T47D (cell line): ENCODE results near the gene LRBA.
A peak's percentile ranks its signal among the peaks of the same experiment; 100 is the strongest.
"Not testable (repeated sequence)": the region's sequence is repeated elsewhere in the genome, so short reads cannot be mapped to it uniquely, and the experiment has no call there.

Experiments
- DNase-seq, 2 experiments: peaks; one replicate each; pipeline versions ENCODE4 v3.0.0 to v3.0.0-alpha.2; 2011 to 2012; ENCODE audit warnings: low read depth in 1 of 2, low spot score in 1 of 2
- JUND ChIP-seq: IDR thresholded peaks from 2 replicates; pipeline ENCODE4 v1.6.1; 2012; ENCODE audit warnings: low read depth
- in situ Hi-C: cut with HindIII; loops from 2 replicates; pipeline ENCODE4 v1.10.0; 2016; ENCODE audit warnings: low sequenced_read_pairs, low pct_unique_long_range_greater_than_20kb

The LRBA gene

DNA sequence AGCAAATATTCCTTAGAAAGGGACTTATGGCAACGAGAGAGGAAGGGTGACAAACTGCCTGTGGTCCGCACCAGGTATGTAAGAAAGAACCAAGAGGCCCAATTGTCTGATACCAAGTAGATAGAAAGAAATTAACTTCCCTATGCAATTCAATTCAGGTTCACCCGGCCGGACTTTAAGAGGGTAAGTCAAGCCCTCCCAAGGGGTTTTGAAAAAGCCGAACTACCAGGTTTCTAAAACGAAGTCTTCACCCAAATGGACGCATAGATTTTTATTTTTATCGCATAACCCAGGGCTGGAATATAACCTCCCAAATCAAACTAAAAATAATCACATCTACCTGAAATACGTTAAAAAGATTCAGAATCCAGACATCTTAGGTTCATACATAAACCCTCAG, 434.8 kb downstream of the LRBA start:
- no peak for DNase-seq
- in situ Hi-C loops: no loop called here
- no peak for TF ChIP-seq JUND

GRCh38 chr4:150579551-150580234, 435.4 kb downstream of the LRBA start:
- TF ChIP-seq JUND: no peak
- in situ Hi-C loops: no loop called here
- DNase-seq: no peak

DNA sequence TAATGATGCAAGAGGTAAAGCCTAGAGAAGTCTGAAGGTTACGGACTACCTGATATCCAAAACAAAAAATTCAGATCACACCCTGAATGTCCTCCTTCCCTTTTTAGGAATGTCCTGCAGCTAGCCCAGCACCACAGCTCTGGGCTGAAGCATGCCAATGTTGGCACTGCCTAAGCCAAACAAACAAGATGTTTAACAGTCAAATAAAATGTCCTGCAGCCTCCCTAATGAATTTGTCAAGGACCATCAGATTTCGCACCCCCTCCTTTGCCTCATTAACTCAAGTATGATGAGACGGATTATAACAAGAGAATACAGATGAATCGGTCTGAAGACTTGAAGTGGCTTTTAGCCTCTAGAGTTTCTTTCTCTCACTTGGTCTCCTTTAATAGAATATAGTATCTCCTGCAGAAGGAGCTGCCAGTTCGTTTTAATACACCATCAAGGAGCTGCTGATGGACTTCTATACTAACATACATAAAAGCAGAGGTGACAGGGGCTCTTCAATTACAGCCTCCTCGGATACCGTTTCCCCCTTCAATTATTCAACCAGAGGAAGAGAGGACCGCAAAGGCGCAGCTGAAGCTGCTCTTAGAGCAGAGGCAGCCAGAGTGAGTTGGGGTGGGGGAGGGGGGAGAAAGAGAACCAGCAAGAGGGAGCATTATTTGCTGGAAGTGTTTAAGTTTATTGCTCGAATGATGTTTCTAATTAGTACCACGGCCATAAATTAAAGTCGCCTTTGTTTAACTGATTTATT, 436.2 kb downstream of the LRBA start:
- in situ Hi-C loops: no loop called here
- TF ChIP-seq JUND: no peak
- DNase-seq: peak; percentile 31 to 57

GRCh38 chr4:150577796-150578195, 437.3 kb downstream of the LRBA start:
- TF ChIP-seq JUND: no peak
- in situ Hi-C loops: no loop called here
- DNase-seq: no peak

DNA sequence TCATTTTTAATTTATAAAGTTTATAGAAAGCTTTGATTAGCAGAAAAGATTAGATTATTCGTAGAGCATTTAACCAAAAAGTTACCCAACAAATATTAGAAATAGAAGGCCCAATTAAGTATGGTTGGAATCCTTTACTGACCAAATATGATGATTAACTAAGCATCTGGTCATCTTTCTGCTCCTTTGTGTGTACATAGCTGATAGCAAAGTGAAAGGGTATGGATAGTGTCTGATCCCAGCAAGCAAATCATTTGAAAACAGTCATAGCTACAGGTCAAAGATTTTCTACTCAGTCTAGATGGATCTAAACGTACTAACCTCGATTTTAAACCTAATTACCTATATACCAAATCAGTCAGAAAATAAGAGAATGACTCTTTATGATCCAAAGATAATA, 440.4 kb downstream of the LRBA start:
- DNase-seq: no peak
- in situ Hi-C loops: no loop called here
- TF ChIP-seq JUND: no peak

DNA sequence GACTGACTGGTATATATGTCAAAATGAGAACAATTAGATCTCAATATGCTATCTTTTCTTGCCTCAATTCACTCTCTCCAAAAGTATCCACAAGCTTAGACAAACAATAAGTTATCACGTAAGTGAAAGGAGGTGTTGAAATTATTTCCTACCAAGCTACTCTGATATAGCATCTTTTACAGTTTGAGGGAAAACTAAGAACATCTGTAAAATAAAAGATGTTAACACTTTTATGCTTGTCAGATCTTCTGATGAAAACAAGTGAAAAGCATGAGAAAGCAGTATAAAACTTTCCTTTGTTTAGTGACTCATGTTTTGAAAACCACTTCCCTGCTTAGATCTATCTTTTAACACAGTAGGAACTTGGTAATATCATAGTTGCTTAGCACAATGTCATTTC, 441.6 kb downstream of the LRBA start:
- in situ Hi-C loops: no loop called here
- TF ChIP-seq JUND: no peak
- no peak for DNase-seq

DNA sequence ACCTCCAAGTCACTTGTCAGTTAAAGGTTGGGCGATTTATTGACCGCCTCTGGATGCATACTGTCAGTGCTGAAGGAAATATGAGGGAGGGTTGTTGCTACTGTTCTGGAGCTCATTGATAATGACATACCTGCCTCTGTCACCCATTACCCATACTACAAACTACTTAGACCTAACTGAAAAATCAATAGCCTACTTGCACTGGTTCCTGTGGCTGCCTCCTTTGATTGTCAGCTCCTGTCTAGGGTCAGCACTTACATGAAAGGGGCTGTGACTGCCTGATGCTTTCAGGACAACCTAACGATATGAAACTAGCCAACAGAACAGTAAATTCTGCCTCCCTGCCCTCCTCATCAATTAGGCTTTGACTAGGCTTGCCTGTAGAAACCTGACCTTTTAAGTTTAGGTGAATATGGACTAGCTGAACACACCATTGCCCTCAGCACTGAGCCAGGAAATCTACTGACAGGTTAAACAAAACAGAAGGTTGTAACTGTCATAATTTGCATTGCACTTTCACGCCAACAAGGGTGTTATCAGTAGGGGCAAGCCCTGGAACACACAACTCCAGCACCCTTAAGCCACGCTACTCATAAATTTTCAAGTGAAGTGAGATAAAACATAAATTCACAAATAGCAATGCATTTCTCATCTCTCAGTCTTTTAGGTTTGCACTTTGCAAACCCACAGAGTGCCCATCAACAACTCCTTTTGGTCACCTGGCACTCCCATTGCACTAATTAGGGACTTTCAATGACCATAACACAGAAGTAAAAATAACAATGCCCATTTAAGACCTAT, 442.2 kb downstream of the LRBA start:
- in situ Hi-C loops: no loop called here
- no peak for DNase-seq

DNA sequence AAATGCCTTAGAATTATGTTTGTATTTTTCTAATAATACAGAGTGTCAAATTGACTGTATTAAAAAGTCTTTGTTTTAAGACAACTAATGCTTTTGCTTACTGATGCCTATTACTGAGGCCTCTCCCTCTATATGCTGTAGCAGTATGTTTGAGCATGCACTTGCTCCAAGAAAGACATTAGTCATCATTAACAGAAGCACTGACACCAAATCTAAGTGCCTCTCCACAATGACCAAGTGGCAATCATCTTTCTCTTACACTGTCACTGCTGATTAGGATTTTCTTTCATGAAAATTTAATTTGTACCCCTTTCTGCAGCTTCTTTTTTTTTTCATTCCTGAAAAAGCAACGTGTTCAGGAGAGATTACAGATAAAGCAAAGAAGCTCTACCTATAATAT, 444.2 kb downstream of the LRBA start:
- no peak for DNase-seq
- in situ Hi-C loops: no loop called here
- TF ChIP-seq JUND: no peak

More for the DNA sequence above, 442.2 kb downstream of the LRBA start:
- no peak for TF ChIP-seq JUND

GRCh38 chr4:150569998-150570535, 445.0 kb downstream of the LRBA start:
- no peak for TF ChIP-seq JUND
- in situ Hi-C loops: no loop called here

DNA sequence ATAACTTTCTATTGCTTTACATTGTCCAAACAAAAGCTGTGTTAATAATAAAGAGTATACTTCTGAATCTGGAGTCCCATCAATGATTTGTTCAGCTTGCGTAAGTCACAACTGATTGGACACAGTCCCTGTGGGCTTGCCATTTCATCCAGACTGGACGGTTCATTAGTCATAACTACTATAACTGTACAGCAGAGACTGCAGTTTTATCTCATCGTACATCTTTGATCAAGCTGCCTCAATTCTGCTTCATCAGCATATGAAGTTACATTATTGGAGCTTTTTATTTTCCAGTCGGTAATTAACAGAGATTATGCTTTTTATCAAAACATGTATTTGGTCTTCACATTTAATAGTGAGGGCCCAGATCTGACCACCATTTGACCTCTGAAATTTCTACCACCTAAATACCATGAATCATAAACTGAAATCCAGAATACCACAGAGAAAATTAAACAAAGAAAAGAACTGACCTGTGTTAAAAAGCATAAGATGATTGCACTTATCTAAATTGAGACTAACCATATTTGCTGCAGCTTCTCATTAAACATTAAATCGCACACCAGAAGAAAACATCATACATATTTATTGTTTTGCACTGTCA, 445.6 kb downstream of the LRBA start:
- in situ Hi-C loops: no loop called here
- TF ChIP-seq JUND: no peak
- no peak for DNase-seq

More at GRCh38 chr4:150569998-150570535, 445.0 kb downstream of the LRBA start:
- no peak for DNase-seq

DNA sequence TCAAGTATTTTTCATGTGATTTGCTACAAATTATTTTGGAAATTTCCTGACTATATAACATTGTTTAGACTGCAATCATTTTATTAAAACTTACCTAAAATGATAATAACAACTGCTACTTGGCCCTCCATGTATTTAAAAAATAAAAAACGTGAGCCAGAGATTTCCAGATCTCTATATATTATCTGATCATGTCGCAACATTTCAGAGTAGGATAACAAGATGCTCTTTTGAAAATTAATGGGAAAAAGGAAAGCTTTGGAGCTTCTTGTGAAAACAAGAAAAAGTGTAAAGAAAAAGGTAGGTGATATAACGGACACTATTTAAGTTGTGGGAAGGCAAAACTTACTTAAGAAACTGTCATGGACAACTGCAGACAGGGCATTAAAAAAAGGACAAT, 448.0 kb downstream of the LRBA start:
- in situ Hi-C loops: no loop called here
- no peak for DNase-seq
- TF ChIP-seq JUND: no peak

- in situ Hi-C loops, DNase-seq: not testable (repeated sequence)
These were observed 450.1 kb downstream of the LRBA start for GRCh38 chr4:150564967-150565366.

DNA sequence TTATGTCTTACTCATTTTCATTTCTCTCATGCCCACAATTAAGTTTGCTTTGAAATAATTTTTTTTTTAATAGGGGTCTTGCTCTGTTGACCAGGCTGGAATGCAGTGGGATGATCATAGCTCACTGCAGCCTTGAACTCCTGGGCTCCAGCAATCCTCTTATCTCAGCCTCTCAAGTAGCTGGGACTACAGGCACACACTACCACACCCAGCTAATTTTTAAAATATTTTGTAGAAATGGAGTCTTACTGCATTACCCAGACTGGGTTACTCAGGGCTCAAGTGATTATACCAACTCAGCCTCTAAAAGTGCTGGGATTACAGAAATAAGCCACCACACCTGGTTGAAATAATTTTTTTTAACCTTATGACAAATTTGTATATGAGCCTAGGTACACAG, 452.3 kb downstream of the LRBA start:
- in situ Hi-C loops: no loop called here
- TF ChIP-seq JUND: no peak
- DNase-seq: no peak
